Measurements from ENCODE around the gene PCNX3.

- no peak for TF ChIP-seq CTCF (IDR thresholded peaks at IDR 0.05 in 2 of 3, conservative IDR thresholded peaks at IDR 0.05 in 1 of 3; ENCODE audit: borderline replicate concordance in 1 of 3, insufficient read depth in 1 of 3, low read depth in 2 of 3, low read length in 2 of 3)
- TF ChIP-seq REST (IDR thresholded peaks at IDR 0.05; ENCODE audit: low read depth) = no peak
- no peak for TF ChIP-seq POLR2AphosphoS5 (IDR thresholded peaks at IDR 0.05; ENCODE audit: low read depth, low read length)
- no peak for TF ChIP-seq EZH2 (IDR thresholded peaks at IDR 0.05)
- no peak for TF ChIP-seq MAX (IDR thresholded peaks at IDR 0.05)
- no peak for TF ChIP-seq JUND (IDR thresholded peaks at IDR 0.05)
- TF ChIP-seq CEBPB (IDR thresholded peaks at IDR 0.05; ENCODE audit: low read depth) = no peak
Measured at GRCh38 chr11:65643971-65644370, 28.4 kb downstream of the PCNX3 start.

All from HCT116 (cell line).